Progenitor cell of endocrine pancreas (in vitro differentiated cells): ENCODE measurements around the gene PGS1. TPM values are rescaled to one million over a fixed set of nuclear protein-coding genes. Genes with fewer than 3 reads are reported as not detected.

ENCODE experiments used
- DNase-seq: peaks from one replicate; pipeline ENCODE4 v3.0.0; 2021; ENCODE audit warnings: low spot score; ENCODE audit not compliant: unreplicated experiment
- H3K27ac Mint-ChIP-seq: 2 replicates; pipeline ENCODE4 v1.8.0; 2021; ENCODE audit warnings: mild to moderate bottlenecking, moderate library complexity, mixed read lengths
- H3K27me3 Mint-ChIP-seq: 2 replicates; pipeline ENCODE4 v1.8.0; 2021; ENCODE audit warnings: mixed read lengths
- H3K36me3 Mint-ChIP-seq: 2 replicates; pipeline ENCODE4 v1.8.0; 2022; ENCODE audit warnings: mixed read lengths; ENCODE audit not compliant: insufficient read depth
- H3K4me1 Mint-ChIP-seq: 2 replicates; pipeline ENCODE4 v1.8.0; 2021; ENCODE audit warnings: low read depth, mixed read lengths
- H3K4me3 Mint-ChIP-seq: 2 replicates; pipeline ENCODE4 v1.8.0; 2021; ENCODE audit warnings: low read depth, mild to moderate bottlenecking, moderate library complexity, mixed read lengths
- H3K9me3 Mint-ChIP-seq: 2 replicates; pipeline ENCODE4 v1.8.0; 2021; ENCODE audit warnings: low read depth, mixed read lengths
- total RNA-seq: library from RNA; stranded (reverse); gene quantifications from 2 replicates; pipeline ENCODE4 v1.2.1, GENCODE V29; 2021
- TF ChIP-seq, protein P1 (sequence below): fragments of 200-600 bp; sonication (generic); IDR thresholded peaks from one replicate; pipeline ENCODE4 v1.5.0; 2021; ENCODE audit warnings: antibody characterized with exemption, mild to moderate bottlenecking; ENCODE audit not compliant: unreplicated experiment

Gene PGS1
- total RNA-seq, 1 donor from 2014 or later = 66.1 TPM

DNA sequence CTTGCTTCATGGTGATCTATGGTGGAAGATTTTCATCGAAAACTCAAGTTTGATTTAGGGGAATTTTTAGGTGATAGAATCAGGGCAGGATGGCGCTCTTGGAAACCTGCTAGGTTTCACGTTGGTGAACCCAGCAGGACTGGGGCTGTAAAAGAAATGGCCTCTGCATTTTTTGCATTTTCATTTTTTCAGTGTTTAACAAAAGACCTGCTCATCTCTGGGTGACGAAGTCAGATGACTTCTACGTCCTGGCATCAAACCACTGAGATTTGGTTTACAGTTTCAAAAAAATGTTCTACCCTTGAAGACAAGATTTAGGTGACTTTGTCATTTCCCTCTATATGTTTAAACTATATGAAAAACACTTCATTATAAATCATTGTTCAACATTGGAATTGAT lies 1.9 kb downstream of the PGS1 start:
- Mint-ChIP-seq H3K27me3 (peaks cover 2% of the 10 kb centered on the region), H3K36me3 (peaks cover 7% of the 10 kb centered on the region), H3K4me1 (peaks cover 29% of the 10 kb centered on the region), H3K4me3 (peak overlapping the region; percentile 95), H3K9me3 (no peaks in the 10 kb centered on the region), H3K27ac (peak overlapping the region; percentile 5)
- DNase-seq = no peak
- TF ChIP-seq, protein P1, sequence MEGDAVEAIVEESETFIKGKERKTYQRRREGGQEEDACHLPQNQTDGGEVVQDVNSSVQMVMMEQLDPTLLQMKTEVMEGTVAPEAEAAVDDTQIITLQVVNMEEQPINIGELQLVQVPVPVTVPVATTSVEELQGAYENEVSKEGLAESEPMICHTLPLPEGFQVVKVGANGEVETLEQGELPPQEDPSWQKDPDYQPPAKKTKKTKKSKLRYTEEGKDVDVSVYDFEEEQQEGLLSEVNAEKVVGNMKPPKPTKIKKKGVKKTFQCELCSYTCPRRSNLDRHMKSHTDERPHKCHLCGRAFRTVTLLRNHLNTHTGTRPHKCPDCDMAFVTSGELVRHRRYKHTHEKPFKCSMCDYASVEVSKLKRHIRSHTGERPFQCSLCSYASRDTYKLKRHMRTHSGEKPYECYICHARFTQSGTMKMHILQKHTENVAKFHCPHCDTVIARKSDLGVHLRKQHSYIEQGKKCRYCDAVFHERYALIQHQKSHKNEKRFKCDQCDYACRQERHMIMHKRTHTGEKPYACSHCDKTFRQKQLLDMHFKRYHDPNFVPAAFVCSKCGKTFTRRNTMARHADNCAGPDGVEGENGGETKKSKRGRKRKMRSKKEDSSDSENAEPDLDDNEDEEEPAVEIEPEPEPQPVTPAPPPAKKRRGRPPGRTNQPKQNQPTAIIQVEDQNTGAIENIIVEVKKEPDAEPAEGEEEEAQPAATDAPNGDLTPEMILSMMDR = no peak

DNA sequence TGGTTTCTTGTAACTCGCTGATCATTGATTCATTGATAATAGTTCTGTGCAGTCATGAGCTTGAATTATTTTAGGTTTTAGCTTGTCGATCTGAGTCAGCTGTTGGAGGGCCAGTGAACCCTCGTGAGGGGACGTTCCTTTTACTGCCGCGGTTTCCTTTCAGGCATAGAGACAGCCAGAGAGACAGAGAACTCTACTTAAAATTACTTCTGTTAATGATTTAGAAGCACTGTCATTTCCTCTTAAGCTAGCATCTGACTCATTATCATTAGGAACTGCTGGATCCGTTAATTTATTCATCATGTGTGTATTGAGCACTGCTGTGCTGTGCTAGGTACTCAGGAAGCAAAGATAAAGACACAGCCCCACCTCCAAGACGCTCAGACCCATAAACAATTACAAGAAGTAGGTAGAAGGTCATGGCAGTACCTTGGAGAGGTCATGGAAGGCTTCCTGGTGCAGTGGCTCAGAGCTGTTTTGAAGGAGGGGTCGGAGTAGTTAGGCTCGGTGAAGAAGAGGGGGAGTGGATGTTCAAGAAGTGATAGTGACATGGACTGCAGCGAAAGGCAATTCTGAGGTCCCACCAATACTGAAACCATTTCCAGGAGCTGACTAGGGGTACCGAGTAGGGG lies 3.3 kb downstream of the PGS1 start:
- H3K9me3 Mint-ChIP-seq = no peaks in the 10 kb centered on the region
- peak overlapping the region; percentile 40 for H3K4me3 Mint-ChIP-seq

DNA sequence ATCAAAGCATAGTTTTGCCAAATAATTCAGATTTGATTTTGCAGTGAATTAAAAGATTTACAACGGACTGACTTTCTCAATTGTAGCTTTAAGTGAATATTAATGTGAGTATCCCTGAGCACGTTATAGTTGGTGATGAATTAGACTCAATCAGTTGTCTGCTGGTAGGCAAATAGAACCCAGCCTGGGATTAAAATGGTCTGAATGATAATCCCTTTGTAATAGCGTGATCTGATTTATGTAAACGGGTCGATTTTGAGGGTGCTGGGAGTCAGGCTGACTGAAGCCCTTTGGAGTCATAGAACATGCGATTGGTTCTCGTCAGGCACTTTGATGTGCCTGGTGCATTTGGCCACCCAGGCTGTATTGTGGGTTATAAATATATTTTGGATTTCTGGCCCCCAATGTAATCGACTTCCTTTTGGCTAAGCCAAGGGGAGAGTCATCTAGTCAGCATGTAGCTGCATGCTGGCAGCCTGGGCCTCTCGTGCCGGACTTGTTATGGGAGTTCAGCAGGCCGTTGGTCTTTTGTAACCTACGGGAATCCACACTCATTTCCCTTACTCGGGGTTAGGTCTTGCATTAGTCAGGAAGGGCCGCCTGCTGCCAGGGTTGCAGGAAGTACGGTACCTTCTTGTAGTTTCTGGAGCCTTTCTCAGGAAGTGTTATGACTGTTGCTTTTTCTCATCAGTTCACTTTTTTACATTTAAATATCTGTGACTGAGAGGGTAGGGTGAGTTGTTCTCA lies 5.4 kb downstream of the PGS1 start:
- no peak overlapping the region for H3K4me3 Mint-ChIP-seq
- no peaks in the 10 kb centered on the region for H3K9me3 Mint-ChIP-seq
- DNase-seq = no peak
- TF ChIP-seq, protein P1 = no peak
- peaks cover 8% of the 10 kb centered on the region for H3K36me3 Mint-ChIP-seq
- peaks cover 25% of the 10 kb centered on the region for H3K4me1 Mint-ChIP-seq
- peak overlapping the region; percentile 56 for H3K27ac Mint-ChIP-seq
- H3K27me3 Mint-ChIP-seq = no peaks in the 10 kb centered on the region

More for the DNA sequence above, 3.3 kb downstream of the PGS1 start:
- no peak for DNase-seq
- Mint-ChIP-seq H3K36me3 (peaks cover 7% of the 10 kb centered on the region), H3K4me1 (peaks cover 26% of the 10 kb centered on the region), H3K27ac (peak overlapping the region; percentile 22), H3K27me3 (no peaks in the 10 kb centered on the region)
- TF ChIP-seq, protein P1 = no peak

DNA sequence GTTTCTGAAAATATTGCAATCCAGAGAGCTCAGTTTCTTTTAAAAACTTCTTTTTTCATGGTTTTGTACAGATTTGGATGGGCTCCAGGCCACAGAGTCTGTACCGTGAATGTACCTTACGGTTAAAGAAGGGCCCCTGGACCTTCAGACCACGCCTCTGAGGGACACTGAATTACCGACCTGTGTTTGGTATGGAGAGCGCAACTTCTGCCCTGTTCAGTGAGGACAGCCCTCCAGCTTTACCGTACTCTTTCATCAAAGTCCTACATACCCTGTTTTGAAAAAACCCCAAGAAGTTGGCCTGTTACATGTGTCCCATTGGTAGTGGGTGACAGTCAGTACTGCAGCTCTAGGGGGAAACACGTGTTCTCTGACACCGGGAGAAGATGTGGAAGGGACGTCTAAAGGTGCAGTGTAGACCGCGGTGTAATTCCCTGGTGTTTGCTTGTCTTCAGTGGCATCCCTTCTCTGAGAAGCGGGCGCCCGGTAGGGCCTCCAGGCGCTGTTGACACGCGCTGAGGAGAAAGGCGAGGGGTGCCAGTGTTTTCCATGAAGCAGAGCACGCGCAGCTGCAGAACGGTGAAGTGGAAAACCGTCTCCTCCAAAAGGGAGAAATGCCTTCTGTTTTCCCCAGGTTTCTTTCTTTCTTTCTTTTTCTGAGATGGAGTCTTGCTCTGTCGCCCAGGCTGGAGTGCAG lies 6.2 kb downstream of the PGS1 start:
- no peaks in the 10 kb centered on the region for H3K27me3 Mint-ChIP-seq
- no peak for DNase-seq
- peaks cover 8% of the 10 kb centered on the region for H3K36me3 Mint-ChIP-seq
- H3K4me3 Mint-ChIP-seq = no peak overlapping the region
- H3K4me1 Mint-ChIP-seq = peaks cover 19% of the 10 kb centered on the region
- TF ChIP-seq, protein P1 = no peak
- H3K9me3 Mint-ChIP-seq = no peaks in the 10 kb centered on the region
- H3K27ac Mint-ChIP-seq = peak overlapping the region; percentile 56
